ENCODE results near the gene ARID3C.
A peak's percentile ranks its signal among the peaks of the same experiment; 100 is the strongest.

ARID3C gene

GRCh38 chr9:34590381-34591247 lies 38.3 kb downstream of the ARID3C start:
- in situ Hi-C loops (cut with MboI; ENCODE audit: low sequenced_read_pairs, unreplicated experiment), result no loop called here
- DNase-seq (ENCODE audit: low spot score), result peak; percentile 54
- no peak for TF ChIP-seq CTCF (IDR thresholded peaks at IDR 0.05; ENCODE audit: borderline replicate concordance, control extremely low read depth, extremely low read depth, insufficient read depth, missing control alignments)

GRCh38 chr9:34589636-34590380 lies 39.1 kb downstream of the ARID3C start, which contains the start of gene CNTFR:
Gene CNTFR (minus strand): TSS chr9:34589724. CDS start chr9:34568981, 20,743 bp downstream.
- DNase-seq (ENCODE audit: low spot score), result peak; percentile 31
- in situ Hi-C loops (cut with MboI; ENCODE audit: low sequenced_read_pairs, unreplicated experiment), result no loop called here
- TF ChIP-seq CTCF (IDR thresholded peaks at IDR 0.05; ENCODE audit: borderline replicate concordance, control extremely low read depth, extremely low read depth, insufficient read depth, missing control alignments), result no peak

- in situ Hi-C loops (cut with MboI; ENCODE audit: low sequenced_read_pairs, unreplicated experiment), result no loop called here
- no peak for TF ChIP-seq CTCF (IDR thresholded peaks at IDR 0.05; ENCODE audit: borderline replicate concordance, control extremely low read depth, extremely low read depth, insufficient read depth, missing control alignments)
- DNase-seq (ENCODE audit: low spot score), result no peak
These were observed 39.9 kb downstream of the ARID3C start for GRCh38 chr9:34588671-34589635.

GRCh38 chr9:34587271-34587670 lies 41.6 kb downstream of the ARID3C start:
- in situ Hi-C loops (cut with MboI; ENCODE audit: low sequenced_read_pairs, unreplicated experiment), result no loop called here
- TF ChIP-seq CTCF (IDR thresholded peaks at IDR 0.05; ENCODE audit: borderline replicate concordance, control extremely low read depth, extremely low read depth, insufficient read depth, missing control alignments), result no peak
- DNase-seq (ENCODE audit: low spot score), result no peak

- in situ Hi-C loops (cut with MboI; ENCODE audit: low sequenced_read_pairs, unreplicated experiment), result no loop called here
- no peak for TF ChIP-seq CTCF (IDR thresholded peaks at IDR 0.05; ENCODE audit: borderline replicate concordance, control extremely low read depth, extremely low read depth, insufficient read depth, missing control alignments)
- DNase-seq (ENCODE audit: low spot score), result no peak
These were observed 42.8 kb downstream of the ARID3C start for GRCh38 chr9:34585946-34586669.
